SK-N-SH treated with all-trans-retinoic acid at 6 μM for 48 hours (cell line): Measurements from ENCODE around the gene GABRR3.

ENCODE experiments used
- ATAC-seq: fragments of 200-7000 bp; cut with Tn5 transposase; 3 replicates; pipeline ENCODE4 v1.9.1; 2020; ENCODE audit warnings: mild to moderate bottlenecking, moderate library complexity
- ARNTL ChIP-seq: fragments of 450-650 bp; formaldehyde crosslinking; IDR thresholded peaks from 2 replicates; pipeline ENCODE4 v1.5.0; 2020; ENCODE audit warnings: low read depth, mild to moderate bottlenecking, moderate library complexity, borderline replicate concordance
- BACH2 ChIP-seq: fragments of 250-450 bp; sonication (Bioruptor Pico); IDR thresholded peaks from 2 replicates; pipeline ENCODE4 v1.9.0; 2021; ENCODE audit warnings: mild to moderate bottlenecking, borderline replicate concordance
- CSDC2 ChIP-seq: fragments of 250-450 bp; sonication (Bioruptor Pico); IDR thresholded peaks from 2 replicates; pipeline ENCODE4 v1.5.0; 2020; ENCODE audit warnings: mild to moderate bottlenecking, moderate library complexity
- GLIS3 ChIP-seq: fragments of 250-450 bp; sonication (Bioruptor Pico); IDR thresholded peaks from 2 replicates; pipeline ENCODE4 v1.5.0; 2020; ENCODE audit warnings: mild to moderate bottlenecking, moderate library complexity
- ISL1 ChIP-seq: fragments of 250-450 bp; sonication (Bioruptor Pico); IDR thresholded peaks from 2 replicates; pipeline ENCODE4 v2.1.2; 2022; ENCODE audit warnings: mild to moderate bottlenecking, moderate library complexity
- OSR1 ChIP-seq: fragments of 250-450 bp; sonication (Bioruptor Pico); IDR thresholded peaks from 2 replicates; pipeline ENCODE4 v1.8.0; 2022; ENCODE audit warnings: moderate library complexity, mild to moderate bottlenecking, inconsistent platforms
- PPARA ChIP-seq: fragments of 250-450 bp; sonication (Bioruptor Pico); IDR thresholded peaks from 2 replicates; pipeline ENCODE4 v1.5.0; 2020; ENCODE audit warnings: mild to moderate bottlenecking, borderline replicate concordance
- SNAI2 ChIP-seq: fragments of 250-450 bp; sonication (Bioruptor Pico); IDR thresholded peaks from 2 replicates; pipeline ENCODE4 v1.5.0; 2020; ENCODE audit warnings: mild to moderate bottlenecking, moderate library complexity
- TOX ChIP-seq: fragments of 250-450 bp; sonication (Bioruptor Pico); IDR thresholded peaks from 2 replicates; pipeline ENCODE4 v1.8.0; 2021; ENCODE audit warnings: mild to moderate bottlenecking, moderate library complexity, borderline replicate concordance
- ZC3H10 ChIP-seq: fragments of 250-450 bp; sonication (Bioruptor Pico); IDR thresholded peaks from 2 replicates; pipeline ENCODE4 v1.5.1; 2021; ENCODE audit warnings: mild to moderate bottlenecking, moderate library complexity
- ZFP3 ChIP-seq: fragments of 250-450 bp; sonication (Bioruptor Pico); IDR thresholded peaks from 2 replicates; pipeline ENCODE4 v1.5.0; 2020; ENCODE audit warnings: mild to moderate bottlenecking, moderate library complexity
- ZFP30 ChIP-seq: fragments of 450-650 bp; formaldehyde crosslinking; IDR thresholded peaks from 2 replicates; pipeline ENCODE4 v1.5.0; 2022; ENCODE audit warnings: mild to moderate bottlenecking, moderate library complexity
- ZNF70 ChIP-seq: fragments of 450-650 bp; formaldehyde crosslinking; IDR thresholded peaks from 2 replicates; pipeline ENCODE4 v1.5.0; 2020; ENCODE audit warnings: mild to moderate bottlenecking, moderate library complexity
- TF ChIP-seq, protein P1 (sequence below): fragments of 250-450 bp; sonication (Bioruptor Pico); IDR thresholded peaks from 2 replicates; pipeline ENCODE4 v1.8.0; 2020; ENCODE audit warnings: mild to moderate bottlenecking, moderate library complexity, borderline replicate concordance
- TF ChIP-seq, protein P2 (sequence below): fragments of 250-450 bp; sonication (Bioruptor Pico); IDR thresholded peaks from 2 replicates; pipeline ENCODE4 v1.5.1; 2021; ENCODE audit warnings: mild to moderate bottlenecking, moderate library complexity
- TF ChIP-seq, protein P3 (sequence below): fragments of 250-450 bp; sonication (Bioruptor Pico); IDR thresholded peaks from 2 replicates; pipeline ENCODE4 v1.5.0; 2020; ENCODE audit warnings: mild to moderate bottlenecking, moderate library complexity
- TF ChIP-seq, protein P4 (sequence below): fragments of 250-450 bp; sonication (Bioruptor Pico); IDR thresholded peaks from 2 replicates; pipeline ENCODE4 v1.5.1; 2020; ENCODE audit warnings: low read depth, mild to moderate bottlenecking, moderate library complexity
- TF ChIP-seq, protein P5 (sequence below): fragments of 250-450 bp; sonication (Bioruptor Pico); IDR thresholded peaks from 2 replicates; pipeline ENCODE4 v1.8.0; 2021; ENCODE audit warnings: low read depth, mild to moderate bottlenecking, moderate library complexity, borderline replicate concordance

The GABRR3 gene

DNA sequence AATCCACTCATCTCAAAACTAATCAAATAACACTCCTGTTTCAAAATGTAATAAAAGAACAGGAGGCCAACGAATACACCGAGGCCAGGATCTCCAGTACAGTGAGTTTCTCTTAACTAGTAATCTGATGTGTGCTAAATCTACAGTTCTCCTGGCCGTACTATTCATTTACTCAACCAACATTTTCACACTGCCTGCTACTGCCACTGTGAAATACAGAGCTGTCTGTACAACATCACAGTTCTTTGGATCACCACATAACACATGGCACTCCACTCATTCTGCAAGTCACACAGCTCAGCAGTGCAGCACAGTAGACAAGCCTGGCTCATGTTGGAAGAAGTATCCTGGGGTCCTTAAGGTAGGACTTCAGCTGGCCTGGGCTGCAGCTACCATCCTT is 84.8 kb downstream of the GABRR3 start:
- TF ChIP-seq ZFP30 (CRISPR knock-in tag) (no peak), ARNTL (CRISPR knock-in tag) (no peak), SNAI2 (no peak), TOX (CRISPR knock-in tag) (no peak), OSR1 (CRISPR knock-in tag) (no peak), ZC3H10 (CRISPR knock-in tag) (no peak), ZFP3 (no peak), PPARA (CRISPR knock-in tag) (no peak), ZNF70 (CRISPR knock-in tag) (no peak), GLIS3 (CRISPR knock-in tag) (no peak), CSDC2 (CRISPR knock-in tag) (no peak), ISL1 (CRISPR knock-in tag) (no peak)
- TF ChIP-seq, protein P1, sequence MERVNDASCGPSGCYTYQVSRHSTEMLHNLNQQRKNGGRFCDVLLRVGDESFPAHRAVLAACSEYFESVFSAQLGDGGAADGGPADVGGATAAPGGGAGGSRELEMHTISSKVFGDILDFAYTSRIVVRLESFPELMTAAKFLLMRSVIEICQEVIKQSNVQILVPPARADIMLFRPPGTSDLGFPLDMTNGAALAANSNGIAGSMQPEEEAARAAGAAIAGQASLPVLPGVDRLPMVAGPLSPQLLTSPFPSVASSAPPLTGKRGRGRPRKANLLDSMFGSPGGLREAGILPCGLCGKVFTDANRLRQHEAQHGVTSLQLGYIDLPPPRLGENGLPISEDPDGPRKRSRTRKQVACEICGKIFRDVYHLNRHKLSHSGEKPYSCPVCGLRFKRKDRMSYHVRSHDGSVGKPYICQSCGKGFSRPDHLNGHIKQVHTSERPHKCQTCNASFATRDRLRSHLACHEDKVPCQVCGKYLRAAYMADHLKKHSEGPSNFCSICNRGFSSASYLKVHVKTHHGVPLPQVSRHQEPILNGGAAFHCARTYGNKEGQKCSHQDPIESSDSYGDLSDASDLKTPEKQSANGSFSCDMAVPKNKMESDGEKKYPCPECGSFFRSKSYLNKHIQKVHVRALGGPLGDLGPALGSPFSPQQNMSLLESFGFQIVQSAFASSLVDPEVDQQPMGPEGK (CRISPR knock-in tag), result no peak
- TF ChIP-seq, protein P2, sequence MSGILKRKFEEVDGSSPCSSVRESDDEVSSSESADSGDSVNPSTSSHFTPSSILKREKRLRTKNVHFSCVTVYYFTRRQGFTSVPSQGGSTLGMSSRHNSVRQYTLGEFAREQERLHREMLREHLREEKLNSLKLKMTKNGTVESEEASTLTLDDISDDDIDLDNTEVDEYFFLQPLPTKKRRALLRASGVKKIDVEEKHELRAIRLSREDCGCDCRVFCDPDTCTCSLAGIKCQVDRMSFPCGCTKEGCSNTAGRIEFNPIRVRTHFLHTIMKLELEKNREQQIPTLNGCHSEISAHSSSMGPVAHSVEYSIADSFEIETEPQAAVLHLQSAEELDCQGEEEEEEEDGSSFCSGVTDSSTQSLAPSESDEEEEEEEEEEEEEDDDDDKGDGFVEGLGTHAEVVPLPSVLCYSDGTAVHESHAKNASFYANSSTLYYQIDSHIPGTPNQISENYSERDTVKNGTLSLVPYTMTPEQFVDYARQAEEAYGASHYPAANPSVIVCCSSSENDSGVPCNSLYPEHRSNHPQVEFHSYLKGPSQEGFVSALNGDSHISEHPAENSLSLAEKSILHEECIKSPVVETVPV (CRISPR knock-in tag), result no peak
- TF ChIP-seq, protein P3, sequence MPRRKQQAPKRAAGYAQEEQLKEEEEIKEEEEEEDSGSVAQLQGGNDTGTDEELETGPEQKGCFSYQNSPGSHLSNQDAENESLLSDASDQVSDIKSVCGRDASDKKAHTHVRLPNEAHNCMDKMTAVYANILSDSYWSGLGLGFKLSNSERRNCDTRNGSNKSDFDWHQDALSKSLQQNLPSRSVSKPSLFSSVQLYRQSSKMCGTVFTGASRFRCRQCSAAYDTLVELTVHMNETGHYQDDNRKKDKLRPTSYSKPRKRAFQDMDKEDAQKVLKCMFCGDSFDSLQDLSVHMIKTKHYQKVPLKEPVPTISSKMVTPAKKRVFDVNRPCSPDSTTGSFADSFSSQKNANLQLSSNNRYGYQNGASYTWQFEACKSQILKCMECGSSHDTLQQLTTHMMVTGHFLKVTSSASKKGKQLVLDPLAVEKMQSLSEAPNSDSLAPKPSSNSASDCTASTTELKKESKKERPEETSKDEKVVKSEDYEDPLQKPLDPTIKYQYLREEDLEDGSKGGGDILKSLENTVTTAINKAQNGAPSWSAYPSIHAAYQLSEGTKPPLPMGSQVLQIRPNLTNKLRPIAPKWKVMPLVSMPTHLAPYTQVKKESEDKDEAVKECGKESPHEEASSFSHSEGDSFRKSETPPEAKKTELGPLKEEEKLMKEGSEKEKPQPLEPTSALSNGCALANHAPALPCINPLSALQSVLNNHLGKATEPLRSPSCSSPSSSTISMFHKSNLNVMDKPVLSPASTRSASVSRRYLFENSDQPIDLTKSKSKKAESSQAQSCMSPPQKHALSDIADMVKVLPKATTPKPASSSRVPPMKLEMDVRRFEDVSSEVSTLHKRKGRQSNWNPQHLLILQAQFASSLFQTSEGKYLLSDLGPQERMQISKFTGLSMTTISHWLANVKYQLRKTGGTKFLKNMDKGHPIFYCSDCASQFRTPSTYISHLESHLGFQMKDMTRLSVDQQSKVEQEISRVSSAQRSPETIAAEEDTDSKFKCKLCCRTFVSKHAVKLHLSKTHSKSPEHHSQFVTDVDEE (CRISPR knock-in tag), result no peak
- ATAC-seq, result no peak

DNA sequence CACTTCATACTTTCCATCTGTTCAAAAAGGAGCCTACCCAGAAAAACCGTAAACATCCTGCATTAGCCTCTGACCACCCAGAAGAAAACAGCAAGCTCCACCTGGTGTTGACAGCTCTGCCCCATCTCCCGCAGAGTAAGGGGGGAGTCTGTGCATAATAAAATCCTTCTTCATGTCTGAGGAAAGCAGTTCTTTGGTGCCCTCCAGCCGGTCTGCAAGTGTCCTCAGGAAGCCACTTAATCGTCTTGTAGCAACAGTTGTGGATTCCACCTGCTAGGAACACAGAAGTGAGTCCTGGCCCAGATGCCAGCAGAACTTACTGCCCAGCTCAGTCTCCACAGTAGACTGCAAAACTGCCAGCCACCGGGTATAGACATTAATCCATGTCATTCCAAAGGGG is 85.4 kb downstream of the GABRR3 start:
- no peak for ATAC-seq
- TF ChIP-seq TOX (CRISPR knock-in tag) (no peak), ZC3H10 (CRISPR knock-in tag) (no peak), BACH2 (CRISPR knock-in tag) (no peak), GLIS3 (CRISPR knock-in tag) (no peak), CSDC2 (CRISPR knock-in tag) (no peak), ZNF70 (CRISPR knock-in tag) (no peak), ISL1 (CRISPR knock-in tag) (no peak), ZFP30 (CRISPR knock-in tag) (no peak), SNAI2 (no peak), ARNTL (CRISPR knock-in tag) (no peak), OSR1 (CRISPR knock-in tag) (no peak)
- TF ChIP-seq, protein P1 (CRISPR knock-in tag), result no peak
- TF ChIP-seq, protein P4, sequence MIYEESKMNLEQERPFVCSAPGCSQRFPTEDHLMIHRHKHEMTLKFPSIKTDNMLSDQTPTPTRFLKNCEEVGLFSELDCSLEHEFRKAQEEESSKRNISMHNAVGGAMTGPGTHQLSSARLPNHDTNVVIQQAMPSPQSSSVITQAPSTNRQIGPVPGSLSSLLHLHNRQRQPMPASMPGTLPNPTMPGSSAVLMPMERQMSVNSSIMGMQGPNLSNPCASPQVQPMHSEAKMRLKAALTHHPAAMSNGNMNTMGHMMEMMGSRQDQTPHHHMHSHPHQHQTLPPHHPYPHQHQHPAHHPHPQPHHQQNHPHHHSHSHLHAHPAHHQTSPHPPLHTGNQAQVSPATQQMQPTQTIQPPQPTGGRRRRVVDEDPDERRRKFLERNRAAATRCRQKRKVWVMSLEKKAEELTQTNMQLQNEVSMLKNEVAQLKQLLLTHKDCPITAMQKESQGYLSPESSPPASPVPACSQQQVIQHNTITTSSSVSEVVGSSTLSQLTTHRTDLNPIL (CRISPR knock-in tag), result no peak
- TF ChIP-seq, protein P5, sequence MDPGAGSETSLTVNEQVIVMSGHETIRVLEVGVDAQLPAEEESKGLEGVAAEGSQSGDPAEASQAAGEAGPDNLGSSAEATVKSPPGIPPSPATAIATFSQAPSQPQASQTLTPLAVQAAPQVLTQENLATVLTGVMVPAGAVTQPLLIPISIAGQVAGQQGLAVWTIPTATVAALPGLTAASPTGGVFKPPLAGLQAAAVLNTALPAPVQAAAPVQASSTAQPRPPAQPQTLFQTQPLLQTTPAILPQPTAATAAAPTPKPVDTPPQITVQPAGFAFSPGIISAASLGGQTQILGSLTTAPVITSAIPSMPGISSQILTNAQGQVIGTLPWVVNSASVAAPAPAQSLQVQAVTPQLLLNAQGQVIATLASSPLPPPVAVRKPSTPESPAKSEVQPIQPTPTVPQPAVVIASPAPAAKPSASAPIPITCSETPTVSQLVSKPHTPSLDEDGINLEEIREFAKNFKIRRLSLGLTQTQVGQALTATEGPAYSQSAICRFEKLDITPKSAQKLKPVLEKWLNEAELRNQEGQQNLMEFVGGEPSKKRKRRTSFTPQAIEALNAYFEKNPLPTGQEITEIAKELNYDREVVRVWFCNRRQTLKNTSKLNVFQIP (CRISPR knock-in tag), result no peak
- TF ChIP-seq, protein P2 (CRISPR knock-in tag), result no peak
